GM15510 (cell line): ENCODE measurements around the gene DSCAML1.

Experiments used
- POLR2A ChIP-seq: IDR thresholded peaks from 3 replicates; pipeline ENCODE4 v1.6.1; 2011; ENCODE audit warnings: borderline replicate concordance; ENCODE audit not compliant: insufficient read length; ENCODE audit errors: extremely low read depth

Gene DSCAML1

GRCh38 chr11:117579161-117579560 lies 217.9 kb downstream of the DSCAML1 start:
- TF ChIP-seq POLR2A: no peak

DNA sequence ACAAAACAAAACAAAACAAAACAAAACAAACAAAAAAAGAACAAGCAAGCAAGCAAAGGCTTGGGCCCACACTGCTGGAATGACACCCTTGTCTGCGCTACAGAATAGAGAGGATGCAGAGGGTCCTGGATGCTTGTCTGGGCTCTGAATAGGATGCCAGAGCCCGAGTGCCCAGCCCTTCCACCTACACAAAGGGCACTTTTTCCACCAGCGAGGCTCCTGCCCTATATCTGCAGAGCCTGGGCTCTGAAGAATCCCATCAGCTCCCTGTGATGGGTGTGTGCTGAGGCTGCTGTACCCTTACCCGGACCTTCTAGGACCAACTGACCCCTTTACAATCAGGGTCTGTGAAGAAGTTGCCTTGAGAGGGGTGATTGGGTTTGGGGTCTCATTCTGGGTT lies 221.2 kb downstream of the DSCAML1 start:
- no peak for TF ChIP-seq POLR2A

DNA sequence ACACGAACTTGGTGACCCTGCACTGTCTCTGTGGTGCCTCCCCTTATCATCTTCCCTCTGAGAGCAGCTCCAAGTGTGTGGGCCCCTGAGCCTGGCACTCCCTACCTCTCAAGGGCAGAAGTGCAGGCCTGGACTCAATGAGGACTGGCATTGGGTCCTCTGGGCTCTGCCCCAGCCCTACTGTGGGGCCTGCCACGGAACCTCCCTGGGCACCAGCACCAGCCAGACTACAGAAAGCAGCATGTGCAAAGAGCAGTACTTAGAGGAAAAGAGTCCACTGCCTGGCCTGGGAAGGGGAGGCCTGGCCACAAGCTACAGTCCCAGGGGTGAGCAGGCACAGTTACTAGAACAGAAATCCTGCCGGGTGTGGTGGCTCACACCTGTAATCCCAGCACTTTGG lies 222.5 kb downstream of the DSCAML1 start:
- no peak for TF ChIP-seq POLR2A

- TF ChIP-seq POLR2A: no peak
These were observed 223.7 kb downstream of the DSCAML1 start for GRCh38 chr11:117573326-117573725.

GRCh38 chr11:117572671-117573070 lies 224.3 kb downstream of the DSCAML1 start:
- TF ChIP-seq POLR2A: no peak

DNA sequence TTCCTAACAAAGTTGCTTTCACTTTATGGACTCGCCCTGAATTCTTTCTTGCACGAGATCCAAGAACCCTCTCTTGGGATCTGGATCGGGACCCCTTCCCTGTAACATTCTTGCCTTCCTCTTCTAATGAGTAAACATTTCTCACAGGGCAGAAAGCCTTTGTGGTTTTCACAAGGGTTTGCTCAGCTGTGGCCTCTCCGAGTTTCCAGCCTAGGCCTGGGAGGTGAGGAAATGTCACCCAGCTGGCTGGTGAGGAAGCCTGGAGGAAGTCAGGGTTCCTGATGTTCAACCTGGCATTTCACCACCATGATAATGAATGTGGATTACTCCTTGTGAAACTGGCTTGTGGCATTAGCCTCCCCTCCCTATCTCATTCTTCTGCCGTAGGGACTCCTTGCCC lies 224.9 kb downstream of the DSCAML1 start:
- TF ChIP-seq POLR2A: no peak

- no peak for TF ChIP-seq POLR2A
These were observed 226.3 kb downstream of the DSCAML1 start for GRCh38 chr11:117570701-117571100.

- no peak for TF ChIP-seq POLR2A
These were observed 227.1 kb downstream of the DSCAML1 start for GRCh38 chr11:117569911-117570310.

- TF ChIP-seq POLR2A: no peak
These were observed 231.3 kb downstream of the DSCAML1 start for GRCh38 chr11:117565709-117566108.

GRCh38 chr11:117564321-117564720 lies 232.7 kb downstream of the DSCAML1 start:
- no peak for TF ChIP-seq POLR2A

DNA sequence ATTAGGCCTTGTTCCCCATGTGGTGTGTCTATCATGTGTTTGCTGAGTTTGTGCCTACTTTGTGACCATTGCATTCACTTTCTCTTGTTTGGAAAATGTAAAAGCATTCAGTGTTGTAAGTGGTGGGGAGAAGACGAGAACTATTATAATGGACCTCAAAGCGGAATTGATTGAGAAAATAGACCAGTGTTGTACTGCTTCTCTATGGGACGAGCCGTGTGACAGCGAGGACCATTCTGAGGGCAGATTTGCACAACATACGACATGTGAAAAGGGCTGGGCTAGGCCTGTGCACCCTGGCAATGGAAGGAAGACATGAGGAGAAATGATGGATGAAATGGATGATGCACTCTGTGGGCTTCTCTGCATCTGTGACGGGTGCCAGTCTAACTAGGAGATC lies 233.5 kb downstream of the DSCAML1 start:
- TF ChIP-seq POLR2A: no peak

DNA sequence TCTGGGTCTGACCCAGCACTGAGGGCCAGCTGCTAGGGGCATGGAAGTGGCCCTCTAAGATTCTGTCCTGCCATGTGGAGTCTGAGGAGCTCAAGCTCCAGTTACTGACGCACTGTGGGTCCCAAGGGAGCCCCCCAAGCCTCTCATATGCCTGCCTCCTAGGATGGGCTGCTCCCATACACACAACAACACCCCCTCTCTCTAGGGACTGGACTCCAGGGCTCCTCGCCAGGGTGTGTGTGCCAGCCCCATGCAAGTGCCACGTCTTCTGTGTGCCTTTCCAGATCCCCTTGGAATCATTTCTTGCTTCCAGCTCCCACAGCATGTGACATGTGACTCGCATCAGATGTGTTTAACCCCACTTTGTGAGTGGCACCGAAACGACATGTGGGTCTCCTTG lies 234.9 kb downstream of the DSCAML1 start:
- TF ChIP-seq POLR2A: no peak

- no peak for TF ChIP-seq POLR2A
These were observed 236.1 kb downstream of the DSCAML1 start for GRCh38 chr11:117560780-117561530.

GRCh38 chr11:117559698-117560097 lies 237.3 kb downstream of the DSCAML1 start:
- TF ChIP-seq POLR2A: no peak

- no peak for TF ChIP-seq POLR2A
These were observed 239.7 kb downstream of the DSCAML1 start for GRCh38 chr11:117557361-117557760.

DNA sequence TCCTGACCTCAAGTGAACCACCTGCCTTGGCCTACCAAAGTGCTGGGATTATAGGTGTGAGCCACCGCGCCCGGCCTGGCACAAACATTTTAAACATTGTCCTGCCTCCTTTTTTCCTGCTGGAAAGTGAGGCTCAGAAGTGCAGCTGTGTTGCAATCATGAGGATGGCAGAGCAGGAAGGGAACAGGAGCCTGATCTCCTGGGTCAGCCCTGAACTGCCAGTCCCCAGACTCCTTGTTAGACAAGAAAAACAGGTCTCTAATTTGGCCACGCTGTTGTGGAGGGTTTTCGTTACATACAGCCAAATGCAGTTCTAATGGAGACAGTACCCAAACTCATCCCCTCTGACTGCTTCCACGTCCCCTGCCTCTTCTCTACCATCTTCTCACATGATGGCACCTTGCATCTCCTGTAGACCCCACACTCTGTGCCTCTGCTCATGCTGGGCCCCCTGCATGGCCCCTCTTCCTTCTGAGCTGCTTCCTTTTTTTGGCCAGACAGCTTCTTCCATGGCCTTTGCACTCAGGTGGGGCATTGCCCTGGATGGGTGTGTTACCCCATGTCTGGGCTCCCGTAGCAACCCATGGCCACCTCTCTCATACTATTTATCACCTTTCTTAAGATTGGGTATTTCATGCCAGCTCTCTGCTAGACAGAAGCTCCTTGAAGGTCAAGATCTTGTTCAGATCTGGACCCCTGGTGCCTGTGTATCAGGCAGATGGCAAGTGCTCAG lies 242.2 kb downstream of the DSCAML1 start:
- no peak for TF ChIP-seq POLR2A
